Neural progenitor cell (in vitro differentiated cells): ENCODE data around the gene SYT7. TPM values are rescaled to one million over a fixed set of nuclear protein-coding genes. Genes with fewer than 3 reads are reported as not detected.

ENCODE experiments used
- DNase-seq: peaks from one replicate; pipeline ENCODE4 v3.0.0-alpha.2; 2016; ENCODE audit warnings: low spot score
- H2AFZ ChIP-seq: fragments of 200-600 bp; sonication (generic); replicated peaks from 2 replicates; pipeline ENCODE4 v1.6.1; 2016; ENCODE audit warnings: antibody characterized with exemption
- H3F3A ChIP-seq: fragments of 200-600 bp; sonication (generic); 2 replicates; pipeline ENCODE4 v1.6.1; 2016; ENCODE audit warnings: antibody characterized with exemption, low read depth
- H3K27ac ChIP-seq: fragments of 200-600 bp; sonication (generic); 2 replicates; pipeline ENCODE4 v1.5.1; 2016; ENCODE audit warnings: mild to moderate bottlenecking
- H3K27me3 ChIP-seq: fragments of 200-600 bp; sonication (generic); 2 replicates; pipeline ENCODE4 v1.6.1; 2016; ENCODE audit warnings: mild to moderate bottlenecking, moderate library complexity
- H3K36me3 ChIP-seq: fragments of 200-600 bp; sonication (generic); 2 replicates; pipeline ENCODE4 v1.5.1; 2016
- H3K4me1 ChIP-seq: fragments of 200-600 bp; sonication (generic); 2 replicates; pipeline ENCODE4 v1.6.1; 2016; ENCODE audit warnings: mixed run types
- H3K4me2 ChIP-seq: fragments of 200-600 bp; sonication (generic); 2 replicates; pipeline ENCODE4 v1.6.1; 2016
- H3K4me3 ChIP-seq: fragments of 200-600 bp; sonication (generic); 2 replicates; pipeline ENCODE4 v1.5.1; 2016
- H3K79me2 ChIP-seq: fragments of 200-600 bp; sonication (generic); 2 replicates; pipeline ENCODE4 v1.6.1; 2016; ENCODE audit warnings: low read depth
- H3K9ac ChIP-seq: fragments of 200-600 bp; sonication (generic); 2 replicates; pipeline ENCODE4 v1.6.1; 2016
- H3K9me3 ChIP-seq: fragments of 200-600 bp; sonication (generic); 2 replicates; pipeline ENCODE4 v1.5.1; 2016; ENCODE audit warnings: low read depth
- H4K20me1 ChIP-seq: fragments of 200-600 bp; sonication (generic); 2 replicates; pipeline ENCODE4 v1.6.1; 2016; ENCODE audit warnings: low read depth
- H3K27ac Mint-ChIP-seq: 3 replicates; pipeline ENCODE4 v1.8.0; 2021; ENCODE audit warnings: mixed read lengths
- H3K27me3 Mint-ChIP-seq: 2 replicates; pipeline ENCODE4 v1.8.0; 2022; ENCODE audit warnings: low read depth, mild to moderate bottlenecking, inconsistent platforms, moderate library complexity, mixed read lengths; ENCODE audit not compliant: insufficient read depth
- H3K36me3 Mint-ChIP-seq: 3 replicates; pipeline ENCODE4 v1.8.0; 2021; ENCODE audit warnings: mixed read lengths
- H3K4me1 Mint-ChIP-seq: 3 replicates; pipeline ENCODE4 v1.8.0; 2021; ENCODE audit warnings: mixed read lengths
- H3K4me3 Mint-ChIP-seq: 3 replicates; pipeline ENCODE4 v1.8.0; 2021; ENCODE audit warnings: mild to moderate bottlenecking, moderate library complexity, mixed read lengths
- H3K9me3 Mint-ChIP-seq: 3 replicates; pipeline ENCODE4 v1.8.0; 2020; ENCODE audit warnings: mixed read lengths
- CTCF ChIP-seq: fragments of 200-600 bp; sonication (generic); IDR thresholded peaks from 2 replicates; pipeline ENCODE4 v1.5.1; 2017; ENCODE audit warnings: antibody characterized with exemption, mild to moderate bottlenecking
- EZH2 ChIP-seq: fragments of 200-600 bp; sonication (generic); IDR thresholded peaks from 2 replicates; pipeline ENCODE4 v1.6.1; 2017; ENCODE audit warnings: antibody characterized with exemption, mild to moderate bottlenecking, moderate library complexity
- EZH2phosphoT487 ChIP-seq: fragments of 200-600 bp; sonication (generic); IDR thresholded peaks from 2 replicates; pipeline ENCODE4 v1.6.1; 2017; ENCODE audit warnings: antibody characterized with exemption
- total RNA-seq: library from RNA; depleted of rRNA; stranded (reverse); fragments of >200 nt; gene quantifications from 2 replicates; pipeline ENCODE4 v1.2.3, GENCODE V29; 2015; ENCODE audit warnings: low replicate concordance

SYT7 gene
- total RNA-seq, 1 donor from 2014 or later: 0.73 TPM

- no peak overlapping the region for H3K4me3 Mint-ChIP-seq
- H4K20me1 ChIP-seq: no peaks in the 10 kb centered on the region
- H3K27me3 Mint-ChIP-seq: peaks cover 18% of the 10 kb centered on the region
- peaks cover 18% of the 10 kb centered on the region for H3K4me1 Mint-ChIP-seq
- H3K9me3 ChIP-seq: no peaks in the 10 kb centered on the region
- H3K4me3 ChIP-seq: no peak overlapping the region
- no peaks in the 10 kb centered on the region for H3K9me3 Mint-ChIP-seq
- DNase-seq: no peak
- no peaks in the 10 kb centered on the region for H3F3A ChIP-seq
- no peaks in the 10 kb centered on the region for H3K79me2 ChIP-seq
- no peaks in the 10 kb centered on the region for H3K4me1 ChIP-seq
- no peak overlapping the region for H3K4me2 ChIP-seq
- H2AFZ ChIP-seq: no peak overlapping the region
- H3K36me3 Mint-ChIP-seq: no peaks in the 10 kb centered on the region
- TF ChIP-seq CTCF (no peak), EZH2phosphoT487 (no peak), EZH2 (no peak)
- no peak overlapping the region for H3K27ac ChIP-seq
- H3K27me3 ChIP-seq: no peaks in the 10 kb centered on the region
- H3K27ac Mint-ChIP-seq: no peak overlapping the region
- H3K9ac ChIP-seq: no peak overlapping the region
- no peaks in the 10 kb centered on the region for H3K36me3 ChIP-seq
Measured at GRCh38 chr11:61524963-61525587, 55.8 kb downstream of the SYT7 start.

GRCh38 chr11:61524446-61524845 is 56.4 kb downstream of the SYT7 start:
- Mint-ChIP-seq H3K9me3 (no peaks in the 10 kb centered on the region), H3K4me3 (no peak overlapping the region), H3K27me3 (peaks cover 17% of the 10 kb centered on the region), H3K27ac (no peak overlapping the region), H3K4me1 (peaks cover 18% of the 10 kb centered on the region), H3K36me3 (no peaks in the 10 kb centered on the region)
- Histone ChIP-seq H3K79me2 (no peaks in the 10 kb centered on the region), H3K9ac (no peak overlapping the region), H3K4me1 (no peaks in the 10 kb centered on the region), H3K9me3 (no peaks in the 10 kb centered on the region), H4K20me1 (no peaks in the 10 kb centered on the region), H3F3A (no peaks in the 10 kb centered on the region), H3K36me3 (no peaks in the 10 kb centered on the region), H3K27me3 (no peaks in the 10 kb centered on the region), H2AFZ (no peak overlapping the region), H3K4me2 (no peak overlapping the region), H3K4me3 (no peak overlapping the region), H3K27ac (no peak overlapping the region)
- no peak for TF ChIP-seq EZH2phosphoT487
- no peak for TF ChIP-seq EZH2
- no peak for TF ChIP-seq CTCF
- DNase-seq: no peak

- no peaks in the 10 kb centered on the region for H3F3A ChIP-seq
- H3K27ac Mint-ChIP-seq: no peak overlapping the region
Measured at GRCh38 chr11:61522881-61523280, 58.0 kb downstream of the SYT7 start.

More at GRCh38 chr11:61522881-61523280, 58.0 kb downstream of the SYT7 start:
- peaks cover 8% of the 10 kb centered on the region for H3K4me1 Mint-ChIP-seq
- no peaks in the 10 kb centered on the region for H3K27me3 ChIP-seq
- no peaks in the 10 kb centered on the region for H3K36me3 ChIP-seq
- no peaks in the 10 kb centered on the region for H3K79me2 ChIP-seq
- peaks cover 15% of the 10 kb centered on the region for H3K27me3 Mint-ChIP-seq
- no peaks in the 10 kb centered on the region for H3K9me3 ChIP-seq
- no peak overlapping the region for H3K4me3 Mint-ChIP-seq
- no peaks in the 10 kb centered on the region for H3K9me3 Mint-ChIP-seq
- H3K4me1 ChIP-seq: no peaks in the 10 kb centered on the region
- H3K36me3 Mint-ChIP-seq: no peaks in the 10 kb centered on the region
- no peak for DNase-seq
- no peak overlapping the region for H3K27ac ChIP-seq
- no peak overlapping the region for H2AFZ ChIP-seq
- H3K9ac ChIP-seq: no peak overlapping the region
- H3K4me2 ChIP-seq: no peak overlapping the region
- TF ChIP-seq EZH2 (no peak), CTCF (no peak), EZH2phosphoT487 (no peak)
- no peak overlapping the region for H3K4me3 ChIP-seq
- H4K20me1 ChIP-seq: no peaks in the 10 kb centered on the region
